Measurements from ENCODE around the gene RPS3A.

GRCh38 chr4:151114986-151115385 lies 15.6 kb downstream of the RPS3A start:
- TF ChIP-seq ZSCAN29 (IDR thresholded peaks at IDR 0.05), result no peak
- TF ChIP-seq ZNF41 (CRISPR knock-in tag; conservative IDR thresholded peaks at IDR 0.05), result no peak
- TF ChIP-seq BCL6 (CRISPR knock-in tag; IDR thresholded peaks at IDR 0.05), result no peak
- TF ChIP-seq NFYB (IDR thresholded peaks at IDR 0.05; ENCODE audit: extremely low read depth, insufficient read length), result no peak
- no peak for TF ChIP-seq YY1 (IDR thresholded peaks at IDR 0.05; ENCODE audit: borderline replicate concordance in 1 of 3, control insufficient read depth in 1 of 3, extremely low read depth in 1 of 3, insufficient read depth in 3 of 3, insufficient read length in 1 of 3, insufficient replicate concordance in 2 of 3, low read depth in 1 of 3, low read length in 2 of 3)
- no peak for TF ChIP-seq HNRNPUL1 (IDR thresholded peaks at IDR 0.05; ENCODE audit: low read length)
- TF ChIP-seq CBX3 (IDR thresholded peaks at IDR 0.05; ENCODE audit: borderline replicate concordance in 1 of 2, low read length in 2 of 2), result no peak
- no peak for TF ChIP-seq ZNF146 (CRISPR knock-in tag; IDR thresholded peaks at IDR 0.05; ENCODE audit: unreplicated experiment)
